H1 (cell line): ENCODE data around the gene FAM9C. TPM values are rescaled to one million over a fixed set of nuclear protein-coding genes. Genes with fewer than 3 reads are reported as not detected.

ENCODE experiments used
- CTCF ChIA-PET: fragments of 300-600 bp; sonication (Branson Sonifier 250); formaldehyde crosslinking; loops from one replicate; lab custom pipeline; 2021; ENCODE audit not compliant: partially characterized antibody; lab: Charles Lee
- POLR2A ChIA-PET: fragments of 300-600 bp; sonication (Branson Sonifier 250); formaldehyde crosslinking; loops from one replicate; lab custom pipeline; 2021; ENCODE audit warnings: inconsistent platforms; ENCODE audit not compliant: partially characterized antibody; lab: Charles Lee
- DNase-seq, 2 experiments: peaks; one replicate each; pipeline versions ENCODE4 v3.0.0 to v3.0.0-alpha.2; 2010 to 2022; ENCODE audit warnings: low spot score in 2 of 2, low read depth in 1 of 2, mixed read lengths in 1 of 2
- FAIRE-seq: peaks from 2 replicates; lab custom pipeline; 2011; peaks lifted over from hg19 to GRCh38; lab: Jason Lieb, UNC
- H2AFZ ChIP-seq: 2 replicates; pipeline ENCODE4 v1.8.1; 2012; ENCODE audit warnings: low read length, inconsistent platforms
- H2AK5ac ChIP-seq: 2 replicates; pipeline ENCODE4 v1.6.1; 2013; ENCODE audit warnings: low read depth, low read length
- H2BK120ac ChIP-seq: replicated peaks from 2 replicates; pipeline ENCODE3; 2013; ENCODE audit warnings: low read depth, low read length, inconsistent platforms
- H2BK12ac ChIP-seq: 2 replicates; pipeline ENCODE4 v1.6.1; 2013; ENCODE audit warnings: low read depth, low read length
- H2BK15ac ChIP-seq: 2 replicates; pipeline ENCODE4 v1.6.1; 2013; ENCODE audit warnings: low read length
- H2BK20ac ChIP-seq: 2 replicates; pipeline ENCODE4 v1.6.1; 2013; ENCODE audit warnings: low read length
- H2BK5ac ChIP-seq: 2 replicates; pipeline ENCODE4 v1.6.1; 2013; ENCODE audit warnings: low read depth, low read length
- H3K14ac ChIP-seq: 2 replicates; pipeline ENCODE4 v1.6.1; 2013; ENCODE audit warnings: inconsistent platforms; ENCODE audit not compliant: insufficient read length
- H3K18ac ChIP-seq: 2 replicates; pipeline ENCODE4 v1.6.1; 2013; ENCODE audit warnings: low read length; ENCODE audit errors: extremely low read depth
- H3K23ac ChIP-seq: 2 replicates; pipeline ENCODE4 v1.6.1; 2013; ENCODE audit warnings: inconsistent platforms; ENCODE audit not compliant: insufficient read length
- H3K23me2 ChIP-seq: 2 replicates; pipeline ENCODE4 v1.6.1; 2013; ENCODE audit warnings: low read depth, low read length
- H3K27ac ChIP-seq: 2 replicates; pipeline ENCODE4 v1.6.1; 2011; ENCODE audit warnings: low read depth, low read length, inconsistent platforms
- H3K27me3 ChIP-seq, 4 experiments: replicated peaks in 1 of 4; 1 replicate in 1 of 4; 2 replicates in 3 of 4; pipeline versions ENCODE4 v1.6.1 to v1.8.1; 2011 to 2013; ENCODE audit warnings: low read length in 3 of 4, mild to moderate bottlenecking in 3 of 4, inconsistent platforms in 2 of 4, mixed read lengths in 2 of 4, moderate library complexity in 1 of 4; ENCODE audit not compliant: control insufficient read depth in 3 of 4, insufficient read depth in 3 of 4; ENCODE audit errors: extremely low read depth in 1 of 4
- H3K36me3 ChIP-seq, 4 experiments: 2 replicates each; pipeline versions ENCODE4 v1.6.1 to v1.8.1; 2011 to 2013; ENCODE audit warnings: mild to moderate bottlenecking in 4 of 4, low read length in 3 of 4, moderate library complexity in 2 of 4, control low read depth in 1 of 4, inconsistent platforms in 1 of 4; ENCODE audit not compliant: insufficient read depth in 4 of 4, control insufficient read depth in 2 of 4
- H3K4ac ChIP-seq: replicated peaks from 2 replicates; pipeline ENCODE3; 2013; ENCODE audit warnings: low read length, low read depth, mixed read lengths, inconsistent platforms; ENCODE audit not compliant: insufficient read length
- H3K4me1 ChIP-seq, 4 experiments: replicated peaks in 1 of 4; 1 replicate in 1 of 4; 2 replicates in 3 of 4; pipeline versions ENCODE4 v1.6.1 to v1.8.1; 2011 to 2013; ENCODE audit warnings: low read length in 3 of 4, inconsistent platforms in 2 of 4, mixed read lengths in 1 of 4; ENCODE audit not compliant: insufficient read depth in 4 of 4, control insufficient read depth in 3 of 4
- H3K4me2 ChIP-seq, 2 experiments: 2 replicates each; pipeline versions ENCODE4 v1.6.1 to v1.8.1; 2011 to 2013; ENCODE audit warnings: low read depth in 2 of 2, low read length in 2 of 2, control low read depth in 1 of 2, inconsistent platforms in 1 of 2, mild to moderate bottlenecking in 1 of 2; ENCODE audit not compliant: insufficient read depth in 1 of 2
- H3K4me3 ChIP-seq, 4 experiments: fragments of 200-600, 300-600 bp in 1 of 4; sonication (generic), shearing (Covaris generic), sonication (Bioruptor Twin) in 1 of 4; 2 replicates each; pipeline versions ENCODE4 v1.5.1 to v1.8.1; 2011 to 2016; ENCODE audit warnings: low read length in 4 of 4, low read depth in 3 of 4, control low read depth in 2 of 4, inconsistent platforms in 2 of 4, mild to moderate bottlenecking in 2 of 4, mixed read lengths in 1 of 4, moderate library complexity in 1 of 4; ENCODE audit not compliant: insufficient read depth in 2 of 4; ENCODE audit errors: extremely low read depth in 1 of 4
- H3K56ac ChIP-seq: replicated peaks from 2 replicates; pipeline ENCODE3; 2013; ENCODE audit warnings: low read depth, mild to moderate bottlenecking, mixed read lengths, low read length, inconsistent platforms; ENCODE audit not compliant: insufficient read length
- H3K79me1 ChIP-seq: 2 replicates; pipeline ENCODE4 v1.6.1; 2013; ENCODE audit warnings: low read depth, low read length, control low read depth
- H3K79me2 ChIP-seq, 2 experiments: 2 replicates each; pipeline versions ENCODE4 v1.6.1 to v1.8.1; 2012 to 2013; ENCODE audit warnings: low read length in 2 of 2, mild to moderate bottlenecking in 2 of 2, inconsistent platforms in 1 of 2; ENCODE audit not compliant: insufficient read depth in 2 of 2, control insufficient read depth in 1 of 2
- H3K9ac ChIP-seq, 4 experiments: replicated peaks in 1 of 4; 1 replicate in 1 of 4; 2 replicates in 3 of 4; pipeline versions ENCODE4 v1.6.1 to v1.8.1; 2011 to 2013; ENCODE audit warnings: low read depth in 3 of 4, low read length in 3 of 4, control low read depth in 2 of 4, mild to moderate bottlenecking in 2 of 4, moderate library complexity in 2 of 4, inconsistent platforms in 1 of 4; ENCODE audit errors: extremely low read depth in 1 of 4
- H3K9me3 ChIP-seq, 2 experiments: 2 replicates each; pipeline versions ENCODE4 v1.6.1 to v1.8.1; 2012 to 2013; ENCODE audit warnings: mild to moderate bottlenecking in 2 of 2, moderate library complexity in 2 of 2, control low read depth in 1 of 2, inconsistent platforms in 1 of 2, low read depth in 1 of 2, low read length in 1 of 2, mixed read lengths in 1 of 2; ENCODE audit not compliant: insufficient read depth in 2 of 2
- H4K20me1 ChIP-seq, 2 experiments: replicated peaks in 1 of 2; 2 replicates each; pipeline versions ENCODE3 to v1.8.1; 2011 to 2013; ENCODE audit warnings: inconsistent platforms in 2 of 2, low read length in 2 of 2, mild to moderate bottlenecking in 1 of 2; ENCODE audit not compliant: insufficient read depth in 2 of 2, control insufficient read depth in 1 of 2
- H4K5ac ChIP-seq: 2 replicates; pipeline ENCODE4 v1.6.1; 2013; ENCODE audit warnings: low read length, low read depth, mixed read lengths, inconsistent platforms; ENCODE audit not compliant: insufficient read length
- H4K8ac ChIP-seq: 2 replicates; pipeline ENCODE4 v1.8.0; 2013; ENCODE audit warnings: mild to moderate bottlenecking, moderate library complexity, low read length, inconsistent platforms; ENCODE audit not compliant: insufficient read depth; ENCODE audit errors: extremely low read depth
- H4K91ac ChIP-seq: replicated peaks from 2 replicates; pipeline ENCODE3; 2013; ENCODE audit warnings: low read length, mixed read lengths, inconsistent platforms; ENCODE audit not compliant: insufficient read length
- CTCF ChIP-seq, 3 experiments: IDR thresholded peaks; 1 replicate in 2 of 3; 2 replicates in 1 of 3; pipeline versions ENCODE4 v1.5.1 to v1.6.1; 2011; ENCODE audit warnings: low read length in 3 of 3, mild to moderate bottlenecking in 3 of 3, inconsistent platforms in 2 of 3, low read depth in 1 of 3, moderate library complexity in 1 of 3; ENCODE audit not compliant: insufficient read depth in 1 of 3; ENCODE audit errors: control extremely low read depth in 1 of 3
- EGR1 ChIP-seq: IDR thresholded peaks from 2 replicates; pipeline ENCODE4 v1.6.1; 2011; ENCODE audit warnings: low read depth, low read length, borderline replicate concordance
- KDM1A ChIP-seq: fragments of 200-600, 300-600 bp; sonication (generic); IDR thresholded peaks from 2 replicates; pipeline ENCODE4 v1.7.1; 2016; ENCODE audit warnings: mild to moderate bottlenecking, low read length, borderline replicate concordance
- POLR2A ChIP-seq, 2 experiments: IDR thresholded peaks; 1 replicate in 1 of 2; 2 replicates in 1 of 2; pipeline ENCODE4 v1.6.1; 2011; ENCODE audit warnings: low read depth in 2 of 2, low read length in 2 of 2, mild to moderate bottlenecking in 2 of 2; ENCODE audit errors: control extremely low read depth in 1 of 2
- POLR2AphosphoS5 ChIP-seq: IDR thresholded peaks from 2 replicates; pipeline ENCODE4 v1.6.1; 2011; ENCODE audit warnings: low read depth, low read length
- RNF2 ChIP-seq: fragments of 200-900, 300-1000 bp; sonication (generic); IDR thresholded peaks from 2 replicates; pipeline ENCODE4 v1.7.1; 2016; ENCODE audit warnings: borderline replicate concordance, low read depth, mild to moderate bottlenecking, antibody characterized with exemption, low read length; ENCODE audit not compliant: poor library complexity, severe bottlenecking; ENCODE audit errors: missing control alignments
- TBP ChIP-seq: IDR thresholded peaks from 2 replicates; pipeline ENCODE4 v1.6.1; 2011; ENCODE audit warnings: low read depth, low read length, improper control_type of control experiment
- TEAD4 ChIP-seq: IDR thresholded peaks from 2 replicates; pipeline ENCODE4 v1.6.1; 2012; ENCODE audit warnings: low read depth, low read length, inconsistent platforms, mixed read lengths
- YY1 ChIP-seq: IDR thresholded peaks from 2 replicates; pipeline ENCODE4 v1.6.1; 2011; ENCODE audit warnings: low read depth, mild to moderate bottlenecking, low read length
- WGBS, 2 experiments: shearing (Covaris generic) in 1 of 2; methylation state at CpG; one replicate each; pipeline versions ENCODE4 v1.1.6 to v1.1.7; 2013 to 2015; ENCODE audit warnings: low lambda C conversion rate in 2 of 2, mixed read lengths in 2 of 2, inconsistent platforms in 1 of 2, low coverage in 1 of 2, missing lambda C conversion rate in 1 of 2; ENCODE audit not compliant: insufficient replicate concordance in 2 of 2, insufficient coverage in 1 of 2, insufficient read length in 1 of 2; ENCODE audit errors: extremely low coverage in 1 of 2, missing lambda C conversion rate in 1 of 2; 5-methylcytosine and 5-hydroxymethylcytosine counted together
- polyA plus RNA-seq, 7 experiments: library from polyadenylated mRNA; depleted of rRNA in 3 of 7; stranded (reverse) in 5 of 7; unstranded in 2 of 7; fragments of >200 nt in 5 of 7; fragments of 200-250 nt in 2 of 7; gene quantifications; 1 replicate in 5 of 7; 2 replicates in 1 of 7; 4 replicates in 1 of 7; pipeline versions ENCODE4 v1.2.1 to v1.2.3, GENCODE V29; 2011 to 2013; ENCODE audit warnings: missing spikeins in 2 of 7, mixed read lengths in 2 of 7
- total RNA-seq: library from RNA; stranded (reverse); fragmentation: NEBNext Ultra II Directional; extraction: Animal tissue kit (Norgen Biotek cat#: 25700); gene quantifications from 2 replicates; pipeline ENCODE4 v1.2.1, GENCODE V29; 2021

The FAM9C gene
- total and polyA plus RNA-seq, 2 of the 8 experiments (the other 6 are each of a cell fraction or from before 2014, with no cell fraction given): not detected

GRCh38 chrX:13087322-13088155, 43.1 kb upstream of the FAM9C start:
- no peaks in the 10 kb centered on the region for H3K79me2 ChIP-seq
- no peak overlapping the region for H2BK12ac ChIP-seq
- no peak overlapping the region for H3K4me3 ChIP-seq
- no peak overlapping the region for H4K5ac ChIP-seq
- H3K27ac ChIP-seq: no peak overlapping the region
- H4K20me1 ChIP-seq: no peaks in the 10 kb centered on the region
- H2BK15ac ChIP-seq: no peak overlapping the region
- no peaks in the 10 kb centered on the region for H3K23me2 ChIP-seq
- H2BK120ac ChIP-seq: no peak overlapping the region
- H3K27me3 ChIP-seq: no peaks in the 10 kb centered on the region
- H2AK5ac ChIP-seq: no peak overlapping the region
- H3K9me3 ChIP-seq: no peaks in the 10 kb centered on the region
- no peak overlapping the region for H3K56ac ChIP-seq
- H3K9ac ChIP-seq: no peak overlapping the region
- H3K36me3 ChIP-seq: no peaks in the 10 kb centered on the region
- H2AFZ ChIP-seq: no peak overlapping the region
- H3K79me1 ChIP-seq: no peaks in the 10 kb centered on the region
- no peak overlapping the region for H2BK5ac ChIP-seq
- H2BK20ac ChIP-seq: no peak overlapping the region
- 84% methylated on average over 10 of the region's 10 CpGs; no CpG with 5 or more reads in 1 of the 2 experiments for WGBS, 2 experiments
- no peak overlapping the region for H3K23ac ChIP-seq
- no peaks in the 10 kb centered on the region for H3K4me1 ChIP-seq
- H3K18ac ChIP-seq: no peak overlapping the region
- H3K14ac ChIP-seq: no peak overlapping the region
- no peak overlapping the region for H4K8ac ChIP-seq
- H3K4ac ChIP-seq: no peak overlapping the region
- DNase-seq: no peak
- CTCF ChIA-PET: no interaction called here
- POLR2A ChIA-PET: no interaction called here
- no peak overlapping the region for H4K91ac ChIP-seq
- FAIRE-seq: no peak
- H3K4me2 ChIP-seq: no peak overlapping the region
- TF ChIP-seq POLR2AphosphoS5: no peak
- no peak for TF ChIP-seq TEAD4
- TF ChIP-seq RNF2: no peak
- no peak for TF ChIP-seq POLR2A (IDR thresholded peaks at IDR 0.05; ENCODE audit: control extremely low read depth in 1 of 2, low read depth in 2 of 2, low read length in 2 of 2)
- no peak for TF ChIP-seq KDM1A
- no peak for TF ChIP-seq YY1
- TF ChIP-seq TBP: no peak
- TF ChIP-seq EGR1: no peak
- TF ChIP-seq CTCF (IDR thresholded peaks at IDR 0.05; ENCODE audit: control extremely low read depth in 1 of 3, insufficient read depth in 1 of 3, low read depth in 1 of 3, low read length in 3 of 3): no peak
